Cardiac muscle cell (in vitro differentiated cells and primary cell): ENCODE measurements around the gene GGA1. TPM values are rescaled to one million over a fixed set of nuclear protein-coding genes. Genes with fewer than 3 reads are reported as not detected.

ENCODE experiments used
- DNase-seq, 2 donors: peaks; one replicate each; pipeline versions ENCODE4 v3.0.0 to v3.0.0-alpha.2; 2010 to 2017; ENCODE audit warnings: low read depth in 1 of 2, low spot score in 1 of 2
- H3K27ac ChIP-seq: fragments of 200-600 bp; sonication (generic); 2 replicates; pipeline ENCODE4 v1.5.1; 2016
- H3K27me3 ChIP-seq: fragments of 200-600 bp; sonication (generic); 2 replicates; pipeline ENCODE4 v1.6.0; 2016; ENCODE audit warnings: control low read depth
- H3K36me3 ChIP-seq: fragments of 200-600 bp; sonication (generic); 2 replicates; pipeline ENCODE4 v1.5.1; 2016; ENCODE audit warnings: control low read depth
- H3K4me1 ChIP-seq: fragments of 200-600 bp; sonication (generic); 2 replicates; pipeline ENCODE4 v1.8.1; 2017; ENCODE audit warnings: low read depth, mild to moderate bottlenecking, mixed run types
- H3K4me3 ChIP-seq: fragments of 200-600 bp; sonication (generic); 2 replicates; pipeline ENCODE4 v1.5.1; 2016; ENCODE audit warnings: mild to moderate bottlenecking
- H3K9me3 ChIP-seq: fragments of 200-600 bp; sonication (generic); 2 replicates; pipeline ENCODE4 v1.5.1; 2017; ENCODE audit warnings: low read depth, mild to moderate bottlenecking, control low read depth
- polyA plus RNA-seq: library from polyadenylated mRNA; unstranded; fragments of >200 nt; fragmentation: Nextera tagmentation; extraction: Ambion mirVana; gene quantifications from 2 replicates; pipeline ENCODE4 v1.2.1, GENCODE V29; 2016
- total RNA-seq: library from RNA; depleted of rRNA; stranded (reverse); fragments of >200 nt; gene quantifications from 2 replicates; pipeline ENCODE4 v1.2.3, GENCODE V29; 2016
- TF ChIP-seq, protein P1 (sequence below): IDR thresholded peaks from 2 replicates; pipeline ENCODE4 v1.5.1; 2012; ENCODE audit warnings: low read depth, mild to moderate bottlenecking, low read length

Gene GGA1
- total and polyA plus RNA-seq, 2 experiments from 2014 or later = 82.6 to 114 TPM

DNA sequence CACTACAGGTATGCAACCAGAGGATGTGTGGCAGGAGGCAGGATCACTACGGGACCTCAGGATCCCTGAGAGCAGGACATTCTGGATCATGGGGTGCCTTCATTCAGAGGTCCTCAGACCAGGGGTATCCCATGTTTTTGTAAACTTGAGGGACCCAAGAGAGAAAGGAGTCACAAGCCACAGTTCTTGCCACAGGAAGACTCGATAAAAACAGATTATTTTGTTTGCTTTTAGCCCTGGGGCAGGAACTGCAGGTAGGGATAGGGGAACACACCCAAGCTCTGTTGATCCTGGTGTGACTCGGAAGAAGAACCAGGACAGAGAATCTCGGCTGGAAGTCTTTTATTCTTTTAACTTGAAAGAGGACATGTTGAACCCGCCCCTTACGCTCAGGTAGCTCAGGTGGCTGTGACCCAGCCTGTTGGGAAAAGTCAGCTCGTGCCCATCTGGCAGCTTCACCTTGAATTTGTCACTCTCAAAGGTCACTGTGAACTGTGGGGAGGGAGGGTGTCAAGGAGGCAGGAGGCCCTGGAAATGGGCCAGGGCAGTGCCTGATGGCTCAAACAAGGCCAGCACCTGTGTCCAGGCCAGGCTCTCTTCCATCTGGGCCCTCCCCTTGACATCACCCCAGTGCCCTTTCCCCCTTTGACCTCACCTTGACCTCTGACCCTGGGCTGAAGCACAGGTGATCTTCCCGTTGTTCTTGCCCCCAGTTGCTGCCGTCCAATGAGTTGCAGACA is 38.5 kb upstream of the GGA1 start:
- H3K36me3 ChIP-seq = no peaks in the 10 kb centered on the region
- H3K4me3 ChIP-seq = no peak overlapping the region
- TF ChIP-seq, protein P1, sequence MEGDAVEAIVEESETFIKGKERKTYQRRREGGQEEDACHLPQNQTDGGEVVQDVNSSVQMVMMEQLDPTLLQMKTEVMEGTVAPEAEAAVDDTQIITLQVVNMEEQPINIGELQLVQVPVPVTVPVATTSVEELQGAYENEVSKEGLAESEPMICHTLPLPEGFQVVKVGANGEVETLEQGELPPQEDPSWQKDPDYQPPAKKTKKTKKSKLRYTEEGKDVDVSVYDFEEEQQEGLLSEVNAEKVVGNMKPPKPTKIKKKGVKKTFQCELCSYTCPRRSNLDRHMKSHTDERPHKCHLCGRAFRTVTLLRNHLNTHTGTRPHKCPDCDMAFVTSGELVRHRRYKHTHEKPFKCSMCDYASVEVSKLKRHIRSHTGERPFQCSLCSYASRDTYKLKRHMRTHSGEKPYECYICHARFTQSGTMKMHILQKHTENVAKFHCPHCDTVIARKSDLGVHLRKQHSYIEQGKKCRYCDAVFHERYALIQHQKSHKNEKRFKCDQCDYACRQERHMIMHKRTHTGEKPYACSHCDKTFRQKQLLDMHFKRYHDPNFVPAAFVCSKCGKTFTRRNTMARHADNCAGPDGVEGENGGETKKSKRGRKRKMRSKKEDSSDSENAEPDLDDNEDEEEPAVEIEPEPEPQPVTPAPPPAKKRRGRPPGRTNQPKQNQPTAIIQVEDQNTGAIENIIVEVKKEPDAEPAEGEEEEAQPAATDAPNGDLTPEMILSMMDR = no peak
- H3K4me1 ChIP-seq = no peaks in the 10 kb centered on the region
- H3K27me3 ChIP-seq = no peaks in the 10 kb centered on the region
- no peak for DNase-seq
- no peak overlapping the region for H3K27ac ChIP-seq
- no peaks in the 10 kb centered on the region for H3K9me3 ChIP-seq

DNA sequence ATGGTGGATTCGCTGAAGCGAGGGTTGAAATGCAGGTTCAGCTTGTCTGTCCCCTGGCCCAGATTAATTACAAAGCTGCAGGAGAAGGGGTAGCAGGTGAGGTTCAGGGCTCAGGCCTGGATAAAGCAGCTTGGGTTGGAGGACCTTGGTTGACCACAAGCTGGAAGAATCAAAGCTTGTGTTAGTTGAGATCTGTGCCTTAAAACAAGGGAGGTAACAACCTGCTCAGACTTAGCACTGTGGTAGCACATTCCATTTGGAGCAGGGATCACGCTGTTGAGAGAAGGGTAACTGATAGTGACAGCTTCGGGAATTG is 38.0 kb upstream of the GGA1 start:
- no peaks in the 10 kb centered on the region for H3K36me3 ChIP-seq
- no peak overlapping the region for H3K4me3 ChIP-seq
- no peak for DNase-seq
- H3K9me3 ChIP-seq = no peaks in the 10 kb centered on the region
- no peaks in the 10 kb centered on the region for H3K27me3 ChIP-seq
- no peaks in the 10 kb centered on the region for H3K4me1 ChIP-seq
- H3K27ac ChIP-seq = no peak overlapping the region
- TF ChIP-seq, protein P1 = no peak

DNA sequence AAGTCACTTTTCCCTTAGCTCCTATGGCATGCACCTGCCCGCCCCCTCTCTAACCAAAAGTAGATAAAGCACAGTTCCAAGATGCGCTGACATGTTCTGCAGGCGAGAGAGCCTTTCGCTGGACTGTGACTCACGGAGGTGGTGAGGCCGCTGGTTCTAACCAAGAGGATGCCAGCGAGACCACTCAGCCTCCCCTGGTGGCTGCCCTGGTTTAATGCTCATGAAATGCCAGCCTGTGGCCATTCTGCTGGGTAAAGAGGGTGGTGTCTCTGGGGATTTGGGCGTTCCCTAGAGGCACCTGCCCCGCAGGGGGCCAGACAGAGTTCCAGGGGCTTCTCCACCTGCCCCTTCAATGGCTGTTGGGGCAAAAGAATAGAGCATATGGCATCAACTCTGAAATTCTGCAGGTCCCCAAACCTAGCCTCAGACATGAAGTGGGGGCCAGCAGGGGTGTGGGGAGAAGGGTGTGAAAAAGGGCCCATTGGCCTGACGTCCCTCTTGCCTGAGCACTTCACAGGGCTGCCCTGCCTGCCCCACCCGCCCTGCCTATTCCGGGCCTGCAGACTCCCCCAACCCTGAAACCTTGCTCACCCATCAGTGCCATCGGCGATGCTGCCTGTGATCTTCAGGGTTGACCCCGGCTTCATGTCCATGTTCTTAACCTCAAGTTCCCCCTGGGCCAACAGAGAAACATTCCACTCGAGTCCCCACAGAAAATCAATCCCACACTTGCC is 37.2 kb upstream of the GGA1 start:
- DNase-seq = no peak
- TF ChIP-seq, protein P1 = peak; percentile 24
- Histone ChIP-seq H3K9me3 (no peaks in the 10 kb centered on the region), H3K4me1 (no peaks in the 10 kb centered on the region), H3K36me3 (no peaks in the 10 kb centered on the region), H3K4me3 (no peak overlapping the region), H3K27ac (no peak overlapping the region), H3K27me3 (no peaks in the 10 kb centered on the region)

DNA sequence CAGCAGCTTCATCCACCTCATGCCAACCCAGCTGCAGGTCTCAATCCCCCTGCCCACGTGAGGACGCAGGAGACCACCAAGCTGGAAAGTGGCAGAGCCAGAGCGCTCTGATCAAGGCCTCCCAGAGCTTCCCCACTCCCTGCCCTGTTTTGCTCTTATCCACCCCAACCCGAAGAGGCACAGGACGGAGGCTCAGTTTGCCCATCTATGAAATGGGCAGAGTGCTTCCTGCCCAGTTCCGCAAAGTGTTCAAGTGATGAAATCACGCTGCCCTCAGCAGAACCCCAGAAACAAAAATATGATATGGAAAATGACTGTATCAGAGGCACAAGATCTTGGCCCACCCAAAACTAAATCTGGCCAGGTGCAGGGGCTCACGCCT is 36.7 kb upstream of the GGA1 start:
- DNase-seq = no peak
- Histone ChIP-seq H3K36me3 (no peaks in the 10 kb centered on the region), H3K27ac (no peak overlapping the region), H3K27me3 (no peaks in the 10 kb centered on the region), H3K4me3 (no peak overlapping the region), H3K9me3 (no peaks in the 10 kb centered on the region), H3K4me1 (no peaks in the 10 kb centered on the region)
- TF ChIP-seq, protein P1 = no peak

DNA sequence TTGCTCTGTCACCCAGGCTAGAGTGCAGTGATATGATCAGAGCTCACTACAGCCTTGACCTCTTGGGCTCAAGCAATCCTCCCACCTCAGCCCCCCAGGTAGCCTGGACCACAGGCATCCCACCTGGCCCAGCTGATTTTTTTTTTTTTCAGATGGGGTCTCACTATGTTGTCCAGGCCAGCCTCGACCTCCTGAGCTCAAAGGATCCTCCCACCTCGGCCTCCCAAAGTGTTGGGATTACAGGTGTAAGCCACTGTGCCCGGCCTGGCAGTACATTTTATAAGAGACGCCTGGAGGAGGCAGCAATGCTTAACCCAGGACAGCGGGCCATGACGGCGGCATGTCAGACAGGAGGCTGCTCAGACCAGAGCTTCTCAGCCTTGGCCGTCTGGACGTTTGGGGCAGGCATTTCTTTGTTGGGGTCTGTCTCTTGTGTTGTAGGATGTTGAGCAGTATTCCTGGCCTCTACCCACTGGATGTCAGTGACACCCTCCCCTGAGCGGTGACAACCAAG is 33.1 kb upstream of the GGA1 start:
- H3K4me3 ChIP-seq = no peak overlapping the region
- no peaks in the 10 kb centered on the region for H3K9me3 ChIP-seq
- DNase-seq = no peak
- H3K27ac ChIP-seq = no peak overlapping the region
- TF ChIP-seq, protein P1 = no peak
- H3K36me3 ChIP-seq = no peaks in the 10 kb centered on the region
- no peaks in the 10 kb centered on the region for H3K4me1 ChIP-seq
- H3K27me3 ChIP-seq = no peaks in the 10 kb centered on the region
